GM20000 (cell line): ENCODE measurements around the gene TEAD1.

Source experiments
- DNase-seq: peaks from one replicate; pipeline ENCODE4 v3.0.0; 2012; ENCODE audit warnings: low spot score
- TF ChIP-seq, protein P1 (sequence below): IDR thresholded peaks from 2 replicates; pipeline ENCODE4 v1.5.1; 2012; ENCODE audit warnings: mild to moderate bottlenecking, control low read depth; ENCODE audit errors: extremely low read depth, missing control alignments

Gene TEAD1

DNA sequence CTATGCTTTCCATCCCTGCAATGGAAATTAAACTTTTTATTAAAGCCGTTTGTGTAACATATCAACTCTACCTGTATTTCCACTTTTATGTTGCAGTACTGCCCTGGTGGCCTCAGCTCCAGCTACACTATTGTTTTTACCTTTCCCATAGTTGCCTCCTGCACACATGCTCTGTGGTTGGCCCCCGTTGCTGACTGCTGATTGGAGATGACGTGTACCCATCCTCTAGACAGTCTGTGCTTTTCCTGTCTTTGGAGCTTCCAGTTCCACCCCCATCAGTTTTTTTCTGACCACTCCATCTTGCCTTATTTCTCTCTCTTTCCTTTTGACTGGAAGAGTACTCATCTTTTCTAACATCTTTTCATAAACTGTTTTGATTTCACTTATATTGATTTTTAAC is 123.8 kb downstream of the TEAD1 start:
- no peak for DNase-seq
- TF ChIP-seq, protein P1, sequence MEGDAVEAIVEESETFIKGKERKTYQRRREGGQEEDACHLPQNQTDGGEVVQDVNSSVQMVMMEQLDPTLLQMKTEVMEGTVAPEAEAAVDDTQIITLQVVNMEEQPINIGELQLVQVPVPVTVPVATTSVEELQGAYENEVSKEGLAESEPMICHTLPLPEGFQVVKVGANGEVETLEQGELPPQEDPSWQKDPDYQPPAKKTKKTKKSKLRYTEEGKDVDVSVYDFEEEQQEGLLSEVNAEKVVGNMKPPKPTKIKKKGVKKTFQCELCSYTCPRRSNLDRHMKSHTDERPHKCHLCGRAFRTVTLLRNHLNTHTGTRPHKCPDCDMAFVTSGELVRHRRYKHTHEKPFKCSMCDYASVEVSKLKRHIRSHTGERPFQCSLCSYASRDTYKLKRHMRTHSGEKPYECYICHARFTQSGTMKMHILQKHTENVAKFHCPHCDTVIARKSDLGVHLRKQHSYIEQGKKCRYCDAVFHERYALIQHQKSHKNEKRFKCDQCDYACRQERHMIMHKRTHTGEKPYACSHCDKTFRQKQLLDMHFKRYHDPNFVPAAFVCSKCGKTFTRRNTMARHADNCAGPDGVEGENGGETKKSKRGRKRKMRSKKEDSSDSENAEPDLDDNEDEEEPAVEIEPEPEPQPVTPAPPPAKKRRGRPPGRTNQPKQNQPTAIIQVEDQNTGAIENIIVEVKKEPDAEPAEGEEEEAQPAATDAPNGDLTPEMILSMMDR: no peak

DNA sequence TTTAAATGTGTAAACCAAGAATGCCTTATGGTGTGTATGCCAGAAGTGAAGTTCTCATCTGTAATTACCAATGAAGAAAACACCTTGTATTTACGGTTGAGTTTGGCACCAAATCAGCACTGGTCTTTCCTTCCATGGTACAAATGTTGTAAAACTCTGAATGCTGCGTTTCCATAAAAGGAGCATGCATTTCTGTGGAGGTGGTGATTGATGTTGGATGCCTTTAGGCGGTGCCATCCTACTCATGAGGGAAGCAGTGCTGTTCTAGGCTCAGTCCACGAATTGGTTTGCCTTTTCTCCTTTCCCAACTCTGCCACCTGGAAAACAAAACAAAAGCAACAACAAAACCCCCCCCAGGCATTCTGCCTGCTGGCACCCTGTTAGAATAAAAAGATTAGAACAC is 124.4 kb downstream of the TEAD1 start:
- TF ChIP-seq, protein P1: no peak
- no peak for DNase-seq

DNA sequence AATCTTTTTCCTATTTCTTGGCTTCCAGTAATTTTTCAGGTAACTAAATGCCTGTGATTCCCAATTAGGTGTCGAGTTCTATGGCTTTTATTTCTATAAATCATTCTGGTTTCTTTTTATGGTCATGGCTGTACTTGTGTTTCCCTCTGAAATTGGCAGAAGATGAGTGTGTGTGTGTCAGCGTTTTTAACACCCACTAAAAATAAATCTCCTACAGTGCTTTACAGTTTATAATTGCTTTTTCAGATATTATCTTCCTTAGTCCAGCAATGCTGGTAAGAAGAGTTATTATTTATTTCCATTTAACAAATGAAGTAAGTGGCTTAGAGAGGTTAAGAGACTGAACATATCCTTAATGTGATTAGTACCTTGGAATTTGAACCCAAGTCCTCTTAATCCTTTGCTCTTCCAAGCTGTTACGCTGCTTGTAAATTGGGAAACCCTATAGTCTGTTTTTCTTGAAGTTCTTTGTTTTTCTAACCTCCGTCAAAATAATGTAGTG is 125.2 kb downstream of the TEAD1 start:
- TF ChIP-seq, protein P1: no peak
- DNase-seq: no peak

DNA sequence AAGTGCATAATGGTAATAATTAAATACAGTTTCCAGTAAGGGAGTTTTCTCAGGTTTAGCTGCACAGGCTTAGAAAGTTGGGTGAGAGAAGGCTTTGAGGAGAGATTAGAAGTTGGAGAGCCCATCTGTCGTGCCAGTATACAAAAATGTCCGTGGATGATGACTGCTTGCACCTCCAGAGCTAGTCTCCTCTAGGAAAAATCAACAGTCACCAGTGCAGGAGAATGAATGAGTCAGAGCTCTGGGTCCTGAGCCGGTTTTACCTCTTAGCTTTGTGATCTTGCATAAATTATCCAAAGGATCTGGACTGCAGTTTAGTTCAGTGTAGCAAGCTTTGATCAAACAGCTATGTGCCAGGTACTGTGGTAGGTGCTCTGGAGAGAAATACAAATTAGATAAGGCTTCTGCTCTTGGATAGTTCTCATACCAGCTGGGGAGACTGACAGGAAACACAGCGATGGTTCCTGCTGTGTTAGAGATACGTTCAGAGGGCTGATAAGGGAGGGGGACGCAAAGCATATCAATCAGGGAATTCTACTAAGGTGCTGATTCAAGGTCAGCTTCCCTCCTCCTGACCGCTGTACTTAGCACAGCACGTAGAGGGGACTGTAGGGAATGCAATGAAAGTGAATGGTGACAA is 125.9 kb downstream of the TEAD1 start:
- DNase-seq: no peak

DNA sequence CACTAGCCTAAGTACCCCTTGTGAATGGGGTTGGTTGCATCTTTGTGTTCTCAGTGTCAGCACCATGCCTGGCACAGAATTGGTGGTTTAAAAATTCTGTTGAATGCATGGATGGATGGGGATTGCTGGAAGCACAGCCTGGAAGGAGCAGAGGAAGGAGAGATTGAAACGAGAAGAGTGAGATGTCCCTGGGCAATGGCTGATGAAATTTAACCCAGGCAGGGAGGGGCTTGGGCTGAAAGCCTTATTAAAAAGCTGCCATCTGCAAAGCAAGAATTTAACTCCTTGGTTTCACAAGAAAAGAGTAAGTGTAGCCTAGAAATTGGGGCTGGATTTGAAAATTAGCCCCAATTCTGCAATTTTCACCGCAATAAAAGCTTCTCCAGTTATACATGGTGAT is 126.7 kb downstream of the TEAD1 start:
- TF ChIP-seq, protein P1: no peak
- DNase-seq: no peak

More for the DNA sequence above, 125.9 kb downstream of the TEAD1 start:
- TF ChIP-seq, protein P1: no peak

DNA sequence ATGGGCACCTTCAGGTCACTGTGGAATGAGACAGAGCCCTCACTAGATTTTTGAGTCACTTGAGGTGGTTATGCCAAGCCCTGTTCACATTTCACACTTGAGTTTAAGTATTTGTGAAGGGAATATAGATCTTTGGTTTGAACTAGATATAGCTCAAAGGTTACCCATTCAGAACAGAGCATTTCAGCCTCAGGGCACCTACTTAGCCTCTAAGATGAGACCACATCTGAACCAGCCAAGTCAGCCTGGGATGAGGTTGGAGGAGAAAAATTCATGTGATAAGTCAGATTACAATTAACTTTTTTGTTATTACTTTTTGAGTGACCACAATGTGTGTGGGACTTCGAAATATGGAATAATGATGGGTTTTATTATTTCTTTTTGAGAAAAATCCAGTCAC is 127.8 kb downstream of the TEAD1 start:
- TF ChIP-seq, protein P1: no peak
- DNase-seq: no peak

DNA sequence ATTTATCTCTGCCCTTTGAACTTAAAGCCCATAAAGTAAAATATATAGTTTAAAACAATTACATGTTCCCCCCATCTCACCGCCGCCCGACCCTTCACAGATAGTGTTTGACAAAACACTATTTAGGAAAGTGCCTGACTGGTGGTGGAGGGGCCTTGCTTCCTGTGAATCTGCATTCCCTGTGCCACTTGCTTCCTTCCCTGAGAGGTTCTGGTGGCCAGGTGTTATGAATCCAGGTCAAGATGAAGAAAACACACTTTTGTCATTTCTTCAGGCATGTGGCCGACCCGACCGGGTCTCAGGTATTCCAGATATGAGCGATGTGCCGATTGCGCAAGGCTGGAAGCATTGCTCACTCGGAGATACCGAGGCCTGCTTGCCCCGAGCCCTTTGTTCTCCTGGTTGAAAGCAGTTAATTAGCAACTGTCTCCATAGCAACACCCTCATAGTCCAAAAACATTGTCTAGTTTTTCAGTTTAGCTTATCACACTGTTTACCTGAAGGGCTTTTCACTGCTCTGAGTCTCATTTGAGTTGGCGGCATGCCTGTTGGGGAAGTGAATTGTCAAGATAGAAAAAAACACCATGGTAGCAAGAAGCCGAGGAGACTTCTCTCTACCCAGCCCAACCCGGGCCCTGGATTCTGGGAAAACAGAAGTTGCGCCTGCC is 128.3 kb downstream of the TEAD1 start:
- no peak for DNase-seq
- TF ChIP-seq, protein P1: no peak
